GM18873 (cell line): ENCODE results near the gene HCRT.

Source experiments
- ATAC-seq: cut with Tn5 transposase; IDR thresholded peaks from one replicate; pipeline ENCODE4 v1.9.1; 2021; ENCODE audit warnings: mild to moderate bottlenecking, moderate library complexity, moderate number of reproducible peaks; ENCODE audit not compliant: unreplicated experiment, low FRiP score

The HCRT gene

DNA sequence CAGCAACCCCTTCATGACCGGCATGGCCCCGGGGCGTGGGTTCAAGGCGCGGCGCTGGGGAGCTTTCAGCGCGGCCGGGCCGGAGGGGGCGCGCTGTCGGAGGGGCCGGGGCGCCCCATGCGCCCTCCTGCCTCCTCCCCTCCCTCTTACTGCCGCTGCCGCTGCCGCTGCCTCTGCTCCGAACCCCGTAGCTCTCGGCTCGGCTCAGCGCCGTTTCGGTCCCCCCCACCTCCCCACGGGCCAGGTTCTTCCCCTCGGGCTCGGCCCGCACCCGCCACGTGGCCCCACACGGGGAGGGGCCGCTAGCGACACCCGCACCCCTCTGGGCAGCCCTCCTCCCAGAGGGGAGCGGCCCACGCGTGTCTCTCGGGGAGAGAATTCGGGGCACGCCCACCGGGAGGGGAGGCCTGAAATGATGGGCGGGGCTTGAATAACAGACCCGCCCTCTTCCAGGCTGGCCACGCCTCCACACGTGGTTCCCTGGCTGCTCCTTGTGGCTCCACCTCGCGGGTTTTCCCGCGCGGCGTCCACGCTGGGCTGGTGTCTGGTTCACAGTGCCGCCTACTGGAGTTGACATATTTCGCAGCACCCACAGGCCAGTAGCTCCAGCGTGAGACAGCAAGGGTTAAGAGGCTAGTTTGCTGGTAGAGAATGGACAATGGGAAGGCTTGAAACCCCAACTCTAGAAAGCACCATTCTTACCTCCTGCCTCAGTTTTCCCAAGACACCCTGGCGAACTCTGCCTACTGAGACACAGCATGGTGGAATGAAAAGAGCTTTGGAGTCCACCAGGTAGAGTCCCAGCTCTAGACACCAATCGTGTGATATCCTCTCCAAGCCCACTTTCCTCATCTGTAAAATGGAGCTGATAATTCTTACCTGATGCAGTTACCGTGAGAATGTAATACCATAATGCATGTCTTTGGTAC lies 4.1 kb downstream of the HCRT start, which contains the start of gene KCNH4:
Gene KCNH4, minus strand, starts transcription at position 221 of the 929 bp plus-strand sequence. Its CDS starts 197 bp downstream, at position 24.
- ATAC-seq = no peak

DNA sequence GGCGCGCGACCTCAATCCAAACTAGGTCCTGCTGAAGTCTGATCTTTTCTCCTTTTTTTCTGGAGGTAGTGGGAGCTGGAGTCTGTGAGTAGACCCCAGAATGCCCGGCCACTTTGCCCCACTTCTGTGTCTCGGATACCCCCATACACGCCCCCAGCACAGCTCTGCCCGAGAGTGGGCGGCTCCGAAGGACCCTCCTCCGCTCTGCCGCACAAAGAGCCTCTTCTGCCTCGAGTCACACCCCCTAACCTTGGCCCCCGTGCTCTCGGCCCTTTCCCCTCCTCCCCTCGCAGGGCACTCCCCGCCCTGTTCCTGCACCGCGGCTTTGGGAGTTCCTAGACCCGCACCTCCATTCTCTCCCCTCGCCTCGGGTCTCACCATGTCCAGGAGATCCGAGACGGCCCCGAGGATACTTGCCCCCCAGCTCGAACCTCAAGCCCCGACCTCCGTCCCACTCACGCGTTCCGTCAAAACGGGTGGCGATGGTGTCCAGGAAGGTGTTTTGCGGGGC lies 4.8 kb downstream of the HCRT start:
- no peak for ATAC-seq

- ATAC-seq = no peak
Measured at GRCh38 chr17:42179911-42180410, 5.3 kb downstream of the HCRT start.

DNA sequence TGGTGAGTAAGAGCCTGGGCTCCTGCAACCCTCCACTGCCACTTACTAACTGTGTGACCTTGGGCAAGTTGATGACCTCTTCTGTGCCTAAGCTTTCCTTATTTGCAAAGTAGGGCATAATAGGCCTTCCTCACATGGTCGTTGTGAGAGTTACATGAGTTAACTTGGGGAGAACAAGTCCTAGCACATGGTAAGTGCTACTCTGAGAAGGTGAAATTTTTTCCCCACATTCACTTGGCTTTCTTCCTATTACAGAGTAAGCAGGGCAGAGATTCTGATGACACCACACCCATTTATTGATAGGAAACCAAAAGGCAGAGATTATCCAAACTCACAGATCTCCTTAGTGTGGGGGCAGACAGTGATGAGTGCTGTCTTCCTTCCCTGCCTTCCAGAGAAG lies 5.9 kb downstream of the HCRT start:
- no peak for ATAC-seq

GRCh38 chr17:42178817-42179216 lies 6.4 kb downstream of the HCRT start:
- ATAC-seq = no peak

GRCh38 chr17:42177684-42178083 lies 7.6 kb downstream of the HCRT start:
- ATAC-seq = no peak

- ATAC-seq = no peak
Measured at GRCh38 chr17:42174126-42174783, 11.0 kb downstream of the HCRT start.

DNA sequence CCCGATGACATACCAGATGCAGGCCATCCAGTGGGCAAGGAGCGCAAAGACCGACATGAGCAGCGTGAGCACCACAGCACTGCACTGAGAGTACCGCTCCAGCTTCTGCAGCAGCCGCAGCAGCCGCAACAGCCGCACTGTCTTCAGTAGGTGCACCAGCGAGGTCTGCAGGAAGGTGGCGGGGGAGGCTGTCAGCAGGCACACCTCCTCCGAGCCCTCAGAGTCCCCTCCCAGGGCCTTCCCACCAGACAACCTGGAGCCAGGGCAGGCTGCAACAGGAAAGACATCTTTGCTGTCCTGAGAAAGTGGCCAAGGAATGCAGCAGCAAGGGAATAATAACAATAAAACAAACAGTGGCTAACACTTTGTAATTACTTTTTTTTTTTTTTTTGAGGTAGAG lies 13.4 kb downstream of the HCRT start:
- no peak for ATAC-seq

DNA sequence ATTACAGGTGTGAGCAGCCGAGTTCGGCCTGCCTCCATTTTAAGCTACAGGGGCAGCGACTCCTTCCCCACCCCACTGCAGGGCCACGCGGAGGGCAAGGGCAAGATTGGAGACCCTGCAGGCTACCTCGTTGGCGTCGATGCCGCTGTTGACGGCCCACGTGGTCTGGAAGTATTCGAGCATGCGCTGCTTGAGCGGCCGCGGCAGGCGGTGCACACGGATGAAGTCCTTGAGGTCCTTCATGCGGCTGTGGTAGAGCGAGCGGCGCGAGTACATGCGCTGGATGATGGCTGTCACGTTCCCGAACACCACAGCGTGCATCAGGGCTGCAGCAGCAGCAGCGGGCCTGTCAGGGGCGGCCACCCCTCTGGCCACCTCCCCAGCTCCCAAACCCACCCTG lies 15.9 kb downstream of the HCRT start:
- no peak for ATAC-seq

- ATAC-seq = no peak
Measured at GRCh38 chr17:42167807-42168206, 17.4 kb downstream of the HCRT start.

DNA sequence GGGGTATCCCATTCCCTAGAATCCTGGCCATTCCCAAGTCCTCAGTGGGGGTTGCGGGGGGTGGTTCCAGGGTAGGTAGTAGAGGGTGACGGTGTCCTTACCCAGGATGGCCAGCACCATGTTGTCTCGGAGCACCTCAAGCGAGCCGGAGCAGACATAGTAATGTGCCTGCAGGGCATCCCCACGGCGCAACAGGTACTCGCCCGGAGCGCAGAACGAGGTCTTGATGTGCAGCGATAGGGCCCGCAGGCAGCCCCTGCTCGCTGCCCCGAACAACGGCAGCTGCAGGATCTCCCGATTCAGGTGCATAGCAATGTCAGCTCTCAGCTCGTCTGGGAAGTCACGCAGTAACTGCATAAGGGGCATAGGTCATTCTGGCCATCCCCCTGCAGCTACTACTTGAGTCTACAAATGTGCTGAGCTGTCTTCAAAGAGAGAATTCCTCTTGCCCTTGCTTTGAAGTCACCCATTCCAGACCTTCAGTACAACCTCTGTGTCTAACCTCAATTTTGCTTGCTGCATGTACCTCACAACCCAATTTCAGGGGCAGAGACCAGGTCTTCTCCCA lies 19.0 kb downstream of the HCRT start:
- ATAC-seq = no peak

- no peak for ATAC-seq
Measured at GRCh38 chr17:42165751-42166150, 19.5 kb downstream of the HCRT start.

DNA sequence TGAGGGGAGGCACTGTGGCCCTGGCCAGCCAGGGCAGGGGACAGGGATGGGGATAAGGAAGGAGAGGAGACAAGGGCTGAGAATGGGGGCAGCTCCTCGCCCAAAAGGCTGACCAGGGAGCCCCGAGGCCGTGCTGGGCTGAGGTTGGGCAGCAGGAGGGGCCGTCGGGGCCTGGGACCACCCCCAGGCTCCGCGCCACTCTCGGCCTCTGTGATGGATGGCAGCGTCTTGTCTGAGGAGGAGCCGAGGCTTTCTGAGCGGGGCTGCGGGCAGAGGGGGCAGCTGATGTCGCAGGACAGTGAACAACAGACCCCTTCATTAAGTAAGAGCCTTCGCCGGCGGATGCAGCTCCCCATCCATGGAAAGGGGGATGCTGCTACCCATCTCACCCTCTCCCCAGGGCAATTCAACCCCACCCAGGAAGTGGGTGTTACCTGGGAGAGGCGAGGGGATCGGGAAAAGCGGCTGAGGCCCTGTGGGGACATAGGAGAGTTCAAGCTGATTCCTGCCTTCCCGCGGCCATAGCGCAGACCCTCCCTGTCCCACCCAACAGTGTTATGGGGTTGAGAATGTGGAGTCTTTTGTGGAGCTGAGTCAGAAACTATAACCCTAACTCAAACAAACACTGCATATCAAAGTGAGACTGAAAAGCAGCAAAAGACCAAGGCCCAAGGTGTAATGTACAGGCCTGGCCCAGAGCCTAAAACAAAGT lies 21.4 kb downstream of the HCRT start:
- no peak for ATAC-seq

DNA sequence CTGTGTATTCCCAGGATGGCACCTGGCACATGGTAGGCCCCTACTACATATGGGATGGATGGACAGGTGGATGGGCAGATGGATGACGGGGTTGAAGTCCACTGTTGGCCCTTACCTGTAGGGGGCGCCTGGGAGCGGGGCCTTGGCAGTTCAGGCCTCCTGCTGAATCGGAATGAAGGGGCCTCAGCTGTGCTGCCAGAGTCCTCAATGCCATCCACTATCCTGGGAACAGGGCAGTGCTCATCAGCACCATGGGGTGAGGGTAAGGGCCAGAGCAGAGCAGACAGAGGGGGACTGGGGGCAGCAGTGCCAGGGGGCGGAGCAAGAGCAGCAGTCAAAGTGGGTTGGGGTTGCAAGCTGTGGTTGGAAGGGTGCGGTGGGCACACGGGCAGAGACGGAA lies 22.1 kb downstream of the HCRT start:
- ATAC-seq = no peak

DNA sequence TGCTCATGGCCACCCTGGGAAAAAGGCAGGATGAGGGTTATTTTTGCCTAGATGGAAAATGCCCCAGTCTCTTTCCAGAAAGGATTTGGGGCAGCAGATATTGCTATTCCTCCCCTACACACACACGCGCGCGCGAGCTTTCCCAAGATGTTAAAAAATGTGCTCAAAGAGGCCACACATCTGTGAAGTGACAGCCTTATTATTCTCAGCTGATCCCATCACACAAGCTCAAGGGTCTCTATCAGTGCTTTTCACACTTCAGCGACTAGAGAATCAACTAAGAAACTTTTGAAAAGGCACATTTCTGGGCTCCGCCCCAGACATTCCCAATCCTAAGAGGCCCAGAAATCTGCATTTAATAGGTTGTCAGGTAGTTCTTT lies 24.7 kb downstream of the HCRT start:
- no peak for ATAC-seq

DNA sequence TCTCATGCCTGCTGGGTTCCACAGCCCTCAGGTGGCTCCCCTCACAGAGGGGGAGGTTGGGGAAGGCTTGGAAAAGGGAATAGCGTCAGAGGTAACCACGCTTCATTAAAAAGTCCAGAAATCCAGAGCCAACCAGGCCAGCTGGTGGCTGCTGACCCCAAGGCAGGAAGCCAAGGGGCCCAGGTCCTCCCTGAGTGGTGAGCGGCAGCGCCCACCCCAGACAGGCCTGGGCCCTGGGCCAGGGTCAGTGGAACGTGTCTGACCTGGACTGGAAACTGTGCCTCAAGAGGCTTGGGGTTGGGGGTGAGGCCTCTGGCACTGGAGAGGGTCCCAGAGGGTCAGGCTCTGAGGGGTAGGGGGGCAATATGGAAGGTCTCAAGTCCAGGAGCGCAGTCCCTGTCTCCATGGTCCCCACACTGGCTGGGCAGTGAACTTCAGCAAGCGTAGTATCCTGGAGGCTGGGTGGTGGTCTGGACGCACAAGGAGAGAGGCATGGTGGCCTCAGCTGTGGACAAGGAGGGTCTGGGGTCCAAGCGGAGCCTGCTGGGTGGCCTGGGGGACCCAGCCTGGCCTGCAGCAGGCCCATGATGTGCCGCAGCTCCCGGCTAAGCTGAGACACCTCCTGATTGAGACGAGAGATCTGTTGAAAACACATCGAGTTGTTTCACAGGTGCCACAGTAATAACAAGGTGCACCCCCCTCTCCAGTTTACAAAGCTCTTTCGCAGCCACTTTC lies 25.3 kb downstream of the HCRT start:
- no peak for ATAC-seq

- ATAC-seq = no peak
Measured at GRCh38 chr17:42155614-42156045, 29.6 kb downstream of the HCRT start.

DNA sequence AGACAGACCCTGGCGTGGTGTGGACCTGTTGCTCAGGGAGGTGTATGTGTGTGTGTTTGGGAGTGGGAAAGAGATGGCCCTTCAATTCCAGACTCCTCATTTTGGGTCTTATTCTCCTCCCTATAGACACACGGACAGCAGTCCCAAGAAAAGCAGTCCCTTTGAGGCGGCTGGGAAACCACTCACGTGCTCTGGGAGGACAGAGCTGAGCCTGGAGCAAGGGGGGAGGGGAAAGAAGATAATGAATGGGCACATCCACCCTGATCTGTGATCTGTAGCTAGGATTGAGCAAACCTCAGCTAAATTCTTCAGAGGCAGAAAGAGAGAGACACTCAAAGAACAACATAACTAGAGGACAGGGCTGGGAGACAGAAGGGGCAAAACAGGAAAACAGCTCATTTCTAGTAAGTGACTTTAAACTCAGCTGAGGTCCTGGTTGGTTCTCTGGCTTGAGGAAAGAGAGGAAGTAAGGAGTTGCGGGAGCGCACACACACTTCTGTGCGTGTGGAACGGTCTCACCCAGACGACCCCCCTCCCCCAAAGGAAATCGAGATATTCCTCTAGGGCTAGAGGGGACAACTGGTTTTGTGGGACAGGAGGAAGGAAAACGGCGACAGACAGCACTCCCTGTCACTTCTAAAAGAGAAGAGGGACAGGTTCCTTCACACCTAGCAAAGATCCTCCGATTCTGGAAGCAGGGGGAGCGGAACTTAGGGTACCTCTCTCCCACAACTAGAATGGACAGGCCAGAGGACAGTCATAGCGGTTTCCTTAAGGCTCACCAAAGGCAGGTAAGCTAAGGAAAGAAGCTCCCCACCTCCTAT lies 31.1 kb downstream of the HCRT start:
- no peak for ATAC-seq
